ENCODE data around the gene LRRC27. TPM values are rescaled to one million over a fixed set of nuclear protein-coding genes. Genes with fewer than 3 reads are reported as not detected.
A peak's percentile ranks its signal among the peaks of the same experiment; 100 is the strongest.

LRRC27 gene
- total RNA-seq, 1 experiment from 2014 or later: 4.1 TPM

DNA sequence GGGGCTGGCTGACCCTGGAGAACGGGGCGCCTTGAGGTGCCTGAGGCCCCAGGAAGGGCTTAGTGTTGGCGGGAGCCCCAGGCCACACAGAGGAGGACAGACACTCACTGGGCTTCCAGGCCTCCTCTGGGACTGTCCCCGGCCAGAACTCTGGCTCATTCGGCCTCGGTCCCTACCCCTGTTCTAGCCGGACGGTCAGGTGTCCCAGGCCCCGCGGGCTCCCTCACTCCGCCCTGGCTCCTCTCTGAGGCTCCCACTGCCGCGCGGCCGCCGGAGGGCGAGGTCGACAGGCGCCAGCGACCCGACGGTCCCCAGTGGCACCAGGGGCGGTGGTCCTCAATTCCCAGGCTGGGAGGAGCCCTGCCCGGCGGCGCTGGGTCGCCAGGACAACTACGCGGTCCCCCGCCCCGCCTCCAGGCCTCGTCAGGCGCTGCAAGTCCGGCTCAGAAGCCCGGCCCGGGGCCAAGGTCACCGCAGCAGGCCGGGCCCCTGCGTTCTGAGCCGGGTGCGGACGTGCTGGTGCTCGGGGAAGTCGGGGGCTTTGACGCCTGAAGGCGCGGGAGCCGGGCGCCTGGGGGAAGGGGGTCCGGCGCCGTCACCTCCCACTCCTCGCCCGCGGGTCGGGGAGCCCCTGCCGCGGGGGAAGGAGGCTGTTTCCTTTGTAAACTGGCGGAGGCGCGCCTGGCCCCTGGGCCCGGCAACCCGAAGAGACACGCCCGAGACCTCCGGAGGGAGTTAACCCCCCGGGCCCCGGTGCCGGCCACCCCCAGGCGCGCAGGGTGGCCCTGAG lies 63.9 kb downstream of the LRRC27 start:
- TF ChIP-seq SIN3A (IDR thresholded peaks at IDR 0.05; ENCODE audit: low read depth) (no peak), POLR2AphosphoS5 (IDR thresholded peaks at IDR 0.05; ENCODE audit: low read depth, low read length) (peak; percentile 38; the same call in 1 of the 2 replicates), ZFX (IDR thresholded peaks at IDR 0.05) (0 out of 2 replicates have a peak, but pooled peaks have one; percentile 68), TCF7L2 (IDR thresholded peaks at IDR 0.05; ENCODE audit: borderline replicate concordance, extremely low read depth, insufficient read depth, insufficient read length) (no peak)
- TF ChIP-seq, protein P1, sequence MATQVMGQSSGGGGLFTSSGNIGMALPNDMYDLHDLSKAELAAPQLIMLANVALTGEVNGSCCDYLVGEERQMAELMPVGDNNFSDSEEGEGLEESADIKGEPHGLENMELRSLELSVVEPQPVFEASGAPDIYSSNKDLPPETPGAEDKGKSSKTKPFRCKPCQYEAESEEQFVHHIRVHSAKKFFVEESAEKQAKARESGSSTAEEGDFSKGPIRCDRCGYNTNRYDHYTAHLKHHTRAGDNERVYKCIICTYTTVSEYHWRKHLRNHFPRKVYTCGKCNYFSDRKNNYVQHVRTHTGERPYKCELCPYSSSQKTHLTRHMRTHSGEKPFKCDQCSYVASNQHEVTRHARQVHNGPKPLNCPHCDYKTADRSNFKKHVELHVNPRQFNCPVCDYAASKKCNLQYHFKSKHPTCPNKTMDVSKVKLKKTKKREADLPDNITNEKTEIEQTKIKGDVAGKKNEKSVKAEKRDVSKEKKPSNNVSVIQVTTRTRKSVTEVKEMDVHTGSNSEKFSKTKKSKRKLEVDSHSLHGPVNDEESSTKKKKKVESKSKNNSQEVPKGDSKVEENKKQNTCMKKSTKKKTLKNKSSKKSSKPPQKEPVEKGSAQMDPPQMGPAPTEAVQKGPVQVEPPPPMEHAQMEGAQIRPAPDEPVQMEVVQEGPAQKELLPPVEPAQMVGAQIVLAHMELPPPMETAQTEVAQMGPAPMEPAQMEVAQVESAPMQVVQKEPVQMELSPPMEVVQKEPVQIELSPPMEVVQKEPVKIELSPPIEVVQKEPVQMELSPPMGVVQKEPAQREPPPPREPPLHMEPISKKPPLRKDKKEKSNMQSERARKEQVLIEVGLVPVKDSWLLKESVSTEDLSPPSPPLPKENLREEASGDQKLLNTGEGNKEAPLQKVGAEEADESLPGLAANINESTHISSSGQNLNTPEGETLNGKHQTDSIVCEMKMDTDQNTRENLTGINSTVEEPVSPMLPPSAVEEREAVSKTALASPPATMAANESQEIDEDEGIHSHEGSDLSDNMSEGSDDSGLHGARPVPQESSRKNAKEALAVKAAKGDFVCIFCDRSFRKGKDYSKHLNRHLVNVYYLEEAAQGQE (IDR thresholded peaks at IDR 0.05; ENCODE audit: low read depth): no peak
- RAD21 ChIA-PET (ENCODE audit: low non-redundant PET in 1 of 2, low total read pairs in 2 of 2, uncharacterized antibody in 2 of 2, unreplicated experiment in 2 of 2): no interaction called here
- Histone ChIP-seq H3K27me3 (ENCODE audit: insufficient read depth, low read length) (no peaks in the 10 kb centered on the region), H3K36me3 (ENCODE audit: control insufficient read depth in 1 of 2, insufficient read depth in 2 of 2, low read length in 2 of 2) (no peaks in the 10 kb centered on the region), H3K4me3 (replicated peaks in 1 of 2; ENCODE audit: low read depth in 1 of 2, low read length in 2 of 2) (peak overlapping the region; percentile 30 to 48), H3K9ac (ENCODE audit: low read length) (peak overlapping the region; percentile 60), H2AFZ (ENCODE audit: low read depth, low read length, poor library complexity, severe bottlenecking) (no peak overlapping the region), H3K79me2 (ENCODE audit: insufficient read depth, low read length) (peaks cover 29% of the 10 kb centered on the region), H3K4me2 (ENCODE audit: low read length) (peak overlapping the region; percentile 64), H4K20me1 (ENCODE audit: insufficient read depth) (no peaks in the 10 kb centered on the region), H3K27ac (ENCODE audit: low read depth, low read length) (peak overlapping the region; percentile 79), H3K9me3 (ENCODE audit: control insufficient read depth in 1 of 2, insufficient read depth in 1 of 2, low read depth in 1 of 2, low read length in 2 of 2) (no peaks in the 10 kb centered on the region), H3K4me1 (ENCODE audit: control insufficient read depth in 1 of 2, insufficient read depth in 2 of 2, low read length in 2 of 2) (peaks cover 11 to 36% of the 10 kb centered on the region in 2 experiments), H3K9me2 (ENCODE audit: insufficient read depth) (no peaks in the 10 kb centered on the region)
- no TSS peak for BruUV-seq (replicated peaks)
- DNase-seq (ENCODE audit: low read depth, low spot score): no peak
- POLR2A ChIA-PET: no interaction called here
- peak; percentile 51 for ATAC-seq
- CTCF ChIA-PET: no interaction called here
- intact Hi-C loops (cut with micrococcal nuclease): no loop called here
